CD4-positive, alpha-beta T cell treated with Interleukin-17A for 4 hours (primary cell): ENCODE measurements around the gene RAD21L1.
A peak's percentile ranks its signal among the peaks of the same experiment; 100 is the strongest.
"Not testable (repeated sequence)": the region's sequence is repeated elsewhere in the genome, so short reads cannot be mapped to it uniquely, and the experiment has no call there.

Source experiments
- DNase-seq: peaks from one replicate; pipeline ENCODE4 v3.0.0-alpha.2; 2020; ENCODE audit warnings: mixed read lengths

RAD21L1 gene

GRCh38 chr20:1232286-1233111, 6.7 kb downstream of the RAD21L1 start:
- no peak for DNase-seq

- no peak for DNase-seq
These were observed 14.7 kb downstream of the RAD21L1 start for GRCh38 chr20:1240549-1240948.

DNA sequence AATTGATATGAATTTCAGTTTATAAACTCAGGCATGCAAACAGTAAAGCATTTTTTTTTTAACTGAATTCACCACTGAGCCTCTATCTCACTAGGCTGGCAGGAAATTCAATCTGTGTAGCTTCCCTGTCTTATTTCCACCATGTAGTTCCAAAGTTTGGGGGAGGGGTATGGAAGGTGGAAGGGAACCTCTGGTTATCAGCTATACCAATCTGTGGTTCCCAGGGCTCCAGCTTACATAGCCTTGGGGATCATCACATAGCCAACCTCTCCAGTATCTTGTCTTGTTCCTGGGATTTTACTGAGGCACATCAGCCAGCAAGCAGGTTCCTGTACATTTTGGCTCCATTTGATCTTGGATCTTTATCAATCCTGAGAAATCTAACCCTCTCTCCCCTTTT, 15.6 kb downstream of the RAD21L1 start:
- DNase-seq = no peak

DNA sequence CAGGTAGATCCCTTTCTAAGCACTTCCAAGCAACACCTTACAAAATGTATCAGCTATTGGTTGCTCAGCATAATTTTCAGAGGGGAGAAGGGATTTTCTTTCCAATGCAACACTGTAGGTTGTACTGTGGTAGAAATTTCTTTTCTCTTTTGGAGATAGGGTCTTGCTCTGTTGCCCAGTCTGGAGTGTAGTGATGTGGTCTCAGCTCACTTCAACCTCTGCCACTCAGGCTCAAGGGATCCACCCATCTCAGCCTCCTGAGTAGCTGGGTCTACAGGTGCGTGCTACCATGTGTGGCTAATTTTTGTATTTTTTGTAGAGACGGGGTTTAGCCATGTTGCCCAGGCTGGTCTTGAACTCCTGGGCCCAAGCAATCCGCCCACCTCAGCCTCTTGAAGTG, 16.3 kb downstream of the RAD21L1 start:
- no peak for DNase-seq

DNA sequence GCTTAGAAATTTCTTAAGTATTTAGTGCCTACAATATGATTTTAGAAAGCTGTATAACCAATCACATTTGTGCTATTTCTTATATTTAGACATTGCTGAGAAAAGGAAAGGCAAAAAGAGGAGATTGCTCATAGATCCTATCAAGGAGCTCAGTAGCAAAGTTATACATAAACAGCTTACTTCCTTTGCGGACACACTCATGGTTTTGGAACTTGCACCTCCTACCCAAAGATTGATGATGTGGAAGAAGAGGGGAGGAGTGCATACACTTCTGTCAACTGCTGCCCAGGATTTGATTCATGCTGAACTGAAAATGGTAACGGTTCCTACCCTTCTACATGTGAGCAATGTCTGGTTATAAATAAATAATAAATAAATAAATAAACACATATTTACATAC, 16.7 kb downstream of the RAD21L1 start:
- DNase-seq = no peak

- no peak for DNase-seq
These were observed 19.7 kb downstream of the RAD21L1 start for GRCh38 chr20:1245578-1245977.

DNA sequence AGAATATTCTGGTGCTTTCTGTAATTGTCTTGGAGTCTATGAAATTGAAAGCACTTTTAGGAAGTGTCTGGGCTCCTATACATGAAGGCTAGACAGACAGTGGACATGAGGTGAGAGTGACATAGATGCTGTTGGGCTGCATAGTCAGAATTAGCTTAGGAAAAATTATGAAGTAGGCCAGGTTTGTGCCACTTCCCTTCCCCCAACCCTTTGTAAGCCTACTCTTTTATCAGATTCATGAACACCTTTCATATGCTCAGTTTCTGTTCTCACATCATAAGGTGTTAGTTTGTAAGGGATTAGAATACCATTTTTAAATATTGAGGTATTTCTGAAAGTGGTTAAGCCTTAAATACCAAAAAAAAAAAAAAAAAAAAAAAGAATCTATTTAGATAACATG, 21.8 kb downstream of the RAD21L1 start:
- DNase-seq = no peak

DNA sequence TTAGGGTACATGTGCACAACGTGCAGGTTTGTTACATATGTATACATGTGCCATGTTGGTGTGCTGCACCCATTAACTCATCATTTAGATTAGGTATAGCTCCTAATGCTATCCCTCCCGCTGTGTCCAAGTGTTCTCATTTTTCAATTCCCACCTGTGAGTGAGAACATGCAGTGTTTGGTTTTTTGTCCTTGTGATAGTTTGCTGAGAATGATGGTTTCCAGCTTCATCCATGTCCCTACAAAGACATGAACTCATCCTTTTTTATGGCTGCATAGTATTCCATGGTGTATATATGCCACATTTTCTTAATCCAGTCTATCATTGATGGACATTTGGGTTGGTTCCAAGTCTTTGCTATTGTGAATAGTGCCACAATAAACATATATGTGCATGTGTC, 24.4 kb downstream of the RAD21L1 start:
- DNase-seq = not testable (repeated sequence)

- no peak for DNase-seq
These were observed 26.6 kb downstream of the RAD21L1 start for GRCh38 chr20:1252416-1252815.

DNA sequence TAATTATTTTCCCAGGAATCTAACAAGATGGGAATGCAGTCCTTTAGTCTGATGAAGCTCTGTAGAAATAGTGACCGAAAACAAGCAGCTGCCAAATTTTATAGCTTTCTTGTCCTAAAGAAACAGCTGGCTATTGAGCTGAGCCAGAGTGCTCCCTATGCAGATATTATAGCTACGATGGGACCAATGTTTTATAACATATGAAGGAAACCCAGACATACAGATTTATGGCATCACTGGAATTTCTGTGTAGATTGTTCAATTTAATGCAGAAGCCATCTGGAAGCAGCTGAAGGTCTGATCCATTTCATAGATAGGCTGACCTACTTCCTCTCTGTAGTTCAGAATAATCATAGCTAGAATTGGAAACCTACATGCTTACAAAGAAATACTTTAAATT, 28.4 kb downstream of the RAD21L1 start:
- DNase-seq = no peak

GRCh38 chr20:1255675-1256074, 29.8 kb downstream of the RAD21L1 start:
- no peak for DNase-seq

- no peak for DNase-seq
These were observed 38.0 kb downstream of the RAD21L1 start for GRCh38 chr20:1263853-1264252.

DNA sequence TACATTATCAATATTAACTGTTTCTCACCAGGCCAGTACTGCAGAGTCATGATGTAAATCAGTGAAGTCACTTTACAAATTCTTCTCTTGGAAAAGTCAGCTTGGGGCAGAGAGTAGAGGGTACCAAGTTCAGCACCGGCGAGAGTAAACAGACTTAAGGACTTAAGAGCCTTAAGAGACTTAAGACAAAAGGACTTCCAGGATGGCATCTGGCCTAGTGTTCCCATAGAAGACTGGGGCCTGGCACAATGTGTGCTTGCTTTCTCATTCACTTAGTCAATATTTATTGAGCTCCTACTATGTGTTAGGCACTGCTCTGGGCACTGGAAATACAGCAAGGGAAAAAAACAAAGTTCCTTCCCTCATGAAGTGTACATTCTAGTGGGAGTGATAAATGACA, 38.9 kb downstream of the RAD21L1 start:
- DNase-seq = no peak

GRCh38 chr20:1265226-1265915, 39.5 kb downstream of the RAD21L1 start:
- no peak for DNase-seq

DNA sequence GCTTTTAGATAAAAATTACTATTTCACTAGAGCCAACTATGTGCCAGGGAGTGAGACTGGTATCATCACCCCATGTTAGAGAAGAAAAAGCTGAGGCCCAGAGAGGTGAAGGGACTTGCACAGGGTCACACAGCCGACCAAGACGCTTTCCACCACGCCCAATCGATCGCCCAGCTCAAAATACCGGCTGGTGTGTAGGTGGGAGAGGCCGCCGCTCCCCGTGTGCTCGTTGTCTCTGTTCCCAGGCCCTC, 40.0 kb downstream of the RAD21L1 start:
- no peak for DNase-seq

GRCh38 chr20:1266167-1266973, 40.5 kb downstream of the RAD21L1 start, which contains the start of gene SNPH:
SNPH (plus strand) TSS chr20:1266294; CDS start chr20:1296240, 29,946 bp downstream.
- DNase-seq = peak; percentile 88

DNA sequence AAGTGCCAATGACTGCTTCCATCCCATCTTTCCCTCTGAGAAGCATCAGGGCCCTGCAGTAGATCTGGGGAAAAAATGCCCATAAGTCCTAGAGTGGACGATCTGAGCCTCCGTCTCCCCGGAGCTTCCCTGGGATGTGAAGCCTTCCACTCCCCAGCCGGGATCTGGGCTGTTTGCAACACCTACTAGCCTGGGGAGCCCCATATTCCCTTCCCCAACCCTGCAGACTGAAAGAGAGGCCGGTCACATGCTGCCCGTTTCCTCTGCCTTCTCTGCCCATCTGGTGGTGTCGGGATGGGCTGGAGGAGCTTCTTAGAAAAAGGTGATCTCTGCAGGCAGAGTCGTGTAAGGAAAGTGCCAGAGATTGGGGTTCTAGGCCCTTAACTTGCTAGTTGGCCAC, 41.3 kb downstream of the RAD21L1 start:
- no peak for DNase-seq

DNA sequence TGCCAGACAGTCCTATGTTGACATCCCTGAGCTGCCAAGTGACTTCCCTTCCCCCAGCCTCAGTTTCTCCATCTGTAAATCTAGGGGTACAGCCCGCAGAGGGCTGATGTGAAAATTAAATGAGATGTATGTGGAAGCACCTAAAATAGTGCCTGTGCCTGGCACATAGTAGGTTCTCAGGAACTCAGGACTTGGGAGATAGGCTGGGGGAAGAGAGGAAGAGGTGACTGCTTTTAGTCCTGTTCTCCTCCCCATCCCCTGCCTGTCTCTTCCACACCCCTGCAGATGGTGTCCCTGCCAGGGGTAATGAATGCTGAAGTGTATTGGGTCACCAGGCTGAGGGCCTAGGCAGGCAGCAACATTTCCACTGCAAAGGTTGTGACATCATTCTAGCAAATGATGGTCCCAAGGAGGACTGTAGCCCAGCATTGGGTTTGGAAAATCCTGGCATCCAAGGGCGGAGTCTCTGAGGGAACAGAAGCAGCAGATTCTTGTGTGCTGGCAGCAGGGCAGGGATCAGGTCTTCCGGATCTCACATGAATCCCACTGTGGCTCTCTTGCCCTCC, 42.0 kb downstream of the RAD21L1 start:
- no peak for DNase-seq

GRCh38 chr20:1269235-1269634, 43.4 kb downstream of the RAD21L1 start:
- DNase-seq = no peak

DNA sequence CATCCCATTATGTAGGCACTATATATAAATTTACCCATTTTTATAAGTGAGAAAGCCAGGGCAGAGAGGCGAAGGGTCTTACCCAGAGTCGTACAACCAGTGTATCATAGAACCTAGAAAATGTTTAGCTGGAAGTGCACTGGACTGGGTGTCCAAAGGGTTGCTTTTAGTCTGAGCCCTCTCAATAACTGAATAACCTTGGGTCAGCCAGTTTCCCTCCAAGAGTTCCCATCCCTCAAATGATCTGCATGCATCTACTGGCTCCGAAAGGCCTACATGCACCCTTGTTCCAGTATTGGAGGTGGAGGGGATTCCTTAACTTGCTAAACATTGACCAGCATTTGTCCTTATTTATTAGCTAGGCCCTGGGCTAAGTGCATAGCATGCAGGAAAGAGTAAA, 44.0 kb downstream of the RAD21L1 start:
- DNase-seq = no peak

DNA sequence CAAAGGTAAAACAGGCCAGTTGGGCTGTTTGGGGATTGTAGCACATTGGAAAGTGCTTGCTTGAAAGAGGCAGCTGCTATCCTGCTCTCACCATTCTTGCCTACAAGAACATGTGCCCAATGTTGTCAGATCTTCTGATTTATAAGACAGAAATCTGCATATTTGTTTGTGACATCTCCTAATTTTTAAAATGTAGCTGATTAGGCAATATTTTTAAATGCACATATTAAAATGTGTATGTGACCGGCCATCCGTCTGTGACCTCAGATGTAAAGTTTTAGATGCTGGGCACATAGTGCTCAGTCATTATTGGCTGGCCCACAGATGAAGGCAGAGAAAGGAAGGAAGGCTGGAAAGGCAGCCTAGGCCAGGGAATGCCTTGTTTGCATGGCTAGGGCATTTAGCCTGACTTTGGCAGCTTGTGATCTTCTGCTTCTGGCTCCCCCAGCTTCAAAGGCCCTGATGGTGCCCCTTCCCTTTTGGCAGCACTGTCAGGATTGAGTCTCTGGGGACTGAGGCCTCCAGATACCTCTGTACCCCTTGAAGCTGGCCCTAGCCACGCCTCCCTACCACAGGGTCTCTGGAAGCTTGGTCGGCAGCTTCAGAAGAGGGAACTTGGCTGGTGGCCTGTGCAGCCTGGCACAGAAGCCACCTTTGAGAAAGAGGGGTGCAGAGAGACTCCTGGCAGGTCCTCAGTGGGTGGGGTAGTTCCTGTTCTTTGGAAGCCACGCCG, 46.7 kb downstream of the RAD21L1 start:
- no peak for DNase-seq

GRCh38 chr20:1273366-1273765, 47.5 kb downstream of the RAD21L1 start:
- DNase-seq = no peak
